Coronary artery (tissue), 2 donors: Measurements from ENCODE around the gene PRDM15.

ENCODE experiments used
- DNase-seq: peaks from one replicate; pipeline ENCODE4 v3.0.0-alpha.2; 2017; ENCODE audit warnings: low spot score
- H3K27ac ChIP-seq, 2 donors: fragments of 200-600 bp; sonication (generic); one replicate each; pipeline ENCODE4 v1.5.1; 2016 to 2019
- H3K4me3 ChIP-seq: fragments of 200-600 bp; sonication (generic); 2 replicates; pipeline ENCODE4 v1.5.1; 2016; ENCODE audit warnings: mild to moderate bottlenecking, moderate library complexity
- TF ChIP-seq, protein P1 (sequence below): fragments of 200-600 bp; sonication (generic); IDR thresholded peaks from one replicate; pipeline ENCODE4 v1.5.1; 2019; ENCODE audit warnings: antibody characterized with exemption

Gene PRDM15, protein sequence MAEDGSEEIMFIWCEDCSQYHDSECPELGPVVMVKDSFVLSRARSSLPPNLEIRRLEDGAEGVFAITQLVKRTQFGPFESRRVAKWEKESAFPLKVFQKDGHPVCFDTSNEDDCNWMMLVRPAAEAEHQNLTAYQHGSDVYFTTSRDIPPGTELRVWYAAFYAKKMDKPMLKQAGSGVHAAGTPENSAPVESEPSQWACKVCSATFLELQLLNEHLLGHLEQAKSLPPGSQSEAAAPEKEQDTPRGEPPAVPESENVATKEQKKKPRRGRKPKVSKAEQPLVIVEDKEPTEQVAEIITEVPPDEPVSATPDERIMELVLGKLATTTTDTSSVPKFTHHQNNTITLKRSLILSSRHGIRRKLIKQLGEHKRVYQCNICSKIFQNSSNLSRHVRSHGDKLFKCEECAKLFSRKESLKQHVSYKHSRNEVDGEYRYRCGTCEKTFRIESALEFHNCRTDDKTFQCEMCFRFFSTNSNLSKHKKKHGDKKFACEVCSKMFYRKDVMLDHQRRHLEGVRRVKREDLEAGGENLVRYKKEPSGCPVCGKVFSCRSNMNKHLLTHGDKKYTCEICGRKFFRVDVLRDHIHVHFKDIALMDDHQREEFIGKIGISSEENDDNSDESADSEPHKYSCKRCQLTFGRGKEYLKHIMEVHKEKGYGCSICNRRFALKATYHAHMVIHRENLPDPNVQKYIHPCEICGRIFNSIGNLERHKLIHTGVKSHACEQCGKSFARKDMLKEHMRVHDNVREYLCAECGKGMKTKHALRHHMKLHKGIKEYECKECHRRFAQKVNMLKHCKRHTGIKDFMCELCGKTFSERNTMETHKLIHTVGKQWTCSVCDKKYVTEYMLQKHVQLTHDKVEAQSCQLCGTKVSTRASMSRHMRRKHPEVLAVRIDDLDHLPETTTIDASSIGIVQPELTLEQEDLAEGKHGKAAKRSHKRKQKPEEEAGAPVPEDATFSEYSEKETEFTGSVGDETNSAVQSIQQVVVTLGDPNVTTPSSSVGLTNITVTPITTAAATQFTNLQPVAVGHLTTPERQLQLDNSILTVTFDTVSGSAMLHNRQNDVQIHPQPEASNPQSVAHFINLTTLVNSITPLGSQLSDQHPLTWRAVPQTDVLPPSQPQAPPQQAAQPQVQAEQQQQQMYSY

DNA sequence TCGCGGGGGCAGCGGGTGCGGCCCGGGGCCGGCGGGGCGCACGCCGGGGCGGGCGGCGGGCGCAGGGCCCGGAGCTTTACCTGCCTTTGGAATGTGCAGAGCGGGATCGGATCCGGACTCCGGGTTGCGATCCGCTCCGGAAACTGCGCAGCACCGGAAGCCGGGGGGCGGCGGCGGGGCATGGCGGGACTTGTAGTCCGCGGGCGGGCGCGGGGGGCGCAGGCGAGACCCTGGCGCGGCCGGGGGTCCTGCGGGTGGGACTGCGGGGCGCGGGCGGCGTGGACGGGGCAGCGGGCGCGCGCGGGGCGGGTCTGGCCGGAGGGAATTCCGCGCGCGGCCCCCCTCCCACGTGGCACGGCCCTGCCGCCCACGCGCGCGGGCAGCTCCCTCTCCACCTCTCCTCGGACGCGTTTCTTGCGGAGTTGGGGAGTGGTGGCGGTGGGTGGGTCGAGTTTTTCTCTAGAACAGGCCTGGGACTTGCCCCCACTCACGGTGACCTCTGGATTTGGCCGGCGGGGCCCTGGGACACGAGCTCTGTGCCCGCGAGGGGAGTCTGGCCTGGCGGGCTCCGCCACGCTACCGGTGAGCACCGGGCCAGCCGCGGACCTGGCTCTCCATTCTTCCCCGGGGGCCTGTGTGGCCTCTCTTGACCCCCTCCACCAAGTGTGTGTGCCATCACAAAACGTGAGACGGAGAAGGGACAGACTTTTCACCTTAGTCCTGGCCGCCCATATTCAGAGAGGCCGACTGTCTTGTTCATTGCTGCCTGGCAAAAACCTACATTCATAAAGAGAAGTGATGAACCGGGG is at the start of gene PRDM15:
Gene PRDM15 (minus strand): TSS at position 155 of the 809 bp plus-strand sequence. CDS start 18,981 bp downstream, outside the sequence.
- TF ChIP-seq, protein P1, sequence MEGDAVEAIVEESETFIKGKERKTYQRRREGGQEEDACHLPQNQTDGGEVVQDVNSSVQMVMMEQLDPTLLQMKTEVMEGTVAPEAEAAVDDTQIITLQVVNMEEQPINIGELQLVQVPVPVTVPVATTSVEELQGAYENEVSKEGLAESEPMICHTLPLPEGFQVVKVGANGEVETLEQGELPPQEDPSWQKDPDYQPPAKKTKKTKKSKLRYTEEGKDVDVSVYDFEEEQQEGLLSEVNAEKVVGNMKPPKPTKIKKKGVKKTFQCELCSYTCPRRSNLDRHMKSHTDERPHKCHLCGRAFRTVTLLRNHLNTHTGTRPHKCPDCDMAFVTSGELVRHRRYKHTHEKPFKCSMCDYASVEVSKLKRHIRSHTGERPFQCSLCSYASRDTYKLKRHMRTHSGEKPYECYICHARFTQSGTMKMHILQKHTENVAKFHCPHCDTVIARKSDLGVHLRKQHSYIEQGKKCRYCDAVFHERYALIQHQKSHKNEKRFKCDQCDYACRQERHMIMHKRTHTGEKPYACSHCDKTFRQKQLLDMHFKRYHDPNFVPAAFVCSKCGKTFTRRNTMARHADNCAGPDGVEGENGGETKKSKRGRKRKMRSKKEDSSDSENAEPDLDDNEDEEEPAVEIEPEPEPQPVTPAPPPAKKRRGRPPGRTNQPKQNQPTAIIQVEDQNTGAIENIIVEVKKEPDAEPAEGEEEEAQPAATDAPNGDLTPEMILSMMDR = no peak
- H3K27ac ChIP-seq = peak within 1 kb of the TSS; percentile 45 to 95

DNA sequence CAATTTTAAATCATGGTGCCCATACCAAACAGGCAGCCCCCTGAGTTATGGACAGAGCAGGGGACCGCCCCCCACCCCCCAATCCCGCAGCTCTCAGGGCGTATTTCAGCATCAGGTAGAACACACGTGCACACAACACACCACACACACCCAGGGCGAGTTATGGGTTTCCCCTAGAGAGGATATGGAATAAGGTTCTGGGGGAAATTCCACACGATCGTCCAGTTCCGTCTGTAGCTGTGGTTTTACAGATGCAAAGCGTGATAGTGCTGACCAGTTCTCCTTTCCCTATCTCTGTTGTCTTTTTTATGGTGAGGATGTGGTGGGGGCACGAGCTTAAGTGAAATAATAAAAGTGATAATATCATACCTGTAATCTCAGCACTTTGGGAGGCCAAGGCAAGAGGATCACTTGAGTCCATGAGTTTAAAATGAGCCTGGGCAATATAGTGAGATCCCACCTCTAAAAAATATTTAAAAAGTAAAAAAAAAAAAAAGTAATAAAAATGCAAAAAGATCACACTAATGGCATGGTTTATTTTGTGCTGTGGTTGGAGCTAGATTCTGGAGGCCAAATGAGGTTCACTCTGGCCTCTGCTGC is 49.6 kb upstream of the PRDM15 start:
- no peak overlapping the region for H3K4me3 ChIP-seq
- no peak for DNase-seq
- TF ChIP-seq, protein P1 = no peak
- peak overlapping the region in 1 of 2 donors; percentile 35 for H3K27ac ChIP-seq

More for the DNA sequence above, at the start of gene PRDM15:
- DNase-seq = peak; percentile 86
- H3K4me3 ChIP-seq = peak within 1 kb of the TSS; percentile 90

DNA sequence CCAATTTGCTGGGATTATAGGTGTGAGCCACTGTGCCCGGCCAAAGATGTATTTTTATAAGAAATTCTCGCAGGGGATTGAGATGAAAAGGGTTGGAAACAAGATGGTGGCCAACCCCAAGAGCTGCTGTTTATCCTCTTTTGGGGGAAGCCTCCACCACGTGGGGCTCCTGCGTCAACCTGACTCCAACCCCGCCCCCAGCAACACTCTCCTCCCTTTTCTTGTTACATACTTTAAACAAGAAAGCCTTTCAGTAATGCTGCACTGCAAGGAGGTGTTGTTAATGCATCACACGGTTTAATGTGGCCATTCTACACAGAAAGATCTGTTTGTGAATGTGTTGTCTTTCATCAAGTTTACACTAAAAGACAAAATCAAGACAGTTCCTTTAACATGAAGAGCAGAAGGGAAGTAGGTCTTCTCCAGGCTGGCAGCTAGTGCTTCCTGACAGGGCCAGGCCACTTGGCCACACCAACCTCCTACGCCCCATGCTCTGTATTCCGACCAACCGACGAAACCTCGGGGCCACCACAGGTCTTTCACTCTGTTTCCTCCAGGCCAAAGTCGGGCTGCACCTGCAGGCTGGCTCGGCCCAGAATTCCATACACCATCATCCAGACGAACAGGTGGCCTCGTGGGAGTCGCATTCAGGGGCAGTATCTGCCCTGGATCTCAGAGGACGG is 48.7 kb upstream of the PRDM15 start:
- TF ChIP-seq, protein P1 = no peak

DNA sequence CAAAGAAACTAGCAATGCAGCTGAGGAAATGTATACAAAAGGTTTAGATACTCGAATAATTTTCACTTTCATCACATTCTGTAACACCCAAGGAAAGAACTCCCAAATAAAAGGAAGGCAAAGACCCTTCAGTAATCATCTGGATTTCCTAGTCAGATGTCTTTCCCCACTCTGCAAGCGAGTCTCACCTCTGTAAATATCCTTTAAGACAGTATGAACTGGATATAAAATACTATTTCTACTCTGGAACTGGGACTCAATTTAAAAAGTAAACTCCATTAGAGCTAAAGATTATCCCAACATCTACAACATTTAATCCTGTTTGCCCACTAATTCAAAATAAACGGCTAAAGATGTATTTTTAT is 47.6 kb upstream of the PRDM15 start:
- TF ChIP-seq, protein P1 = no peak
- Histone ChIP-seq H3K27ac (peak overlapping the region; percentile 90), H3K4me3 (peak overlapping the region; percentile 71)
- DNase-seq = no peak

More for the DNA sequence above, 48.7 kb upstream of the PRDM15 start:
- no peak overlapping the region for H3K4me3 ChIP-seq
- peak overlapping the region; percentile 90 for H3K27ac ChIP-seq
- no peak for DNase-seq

DNA sequence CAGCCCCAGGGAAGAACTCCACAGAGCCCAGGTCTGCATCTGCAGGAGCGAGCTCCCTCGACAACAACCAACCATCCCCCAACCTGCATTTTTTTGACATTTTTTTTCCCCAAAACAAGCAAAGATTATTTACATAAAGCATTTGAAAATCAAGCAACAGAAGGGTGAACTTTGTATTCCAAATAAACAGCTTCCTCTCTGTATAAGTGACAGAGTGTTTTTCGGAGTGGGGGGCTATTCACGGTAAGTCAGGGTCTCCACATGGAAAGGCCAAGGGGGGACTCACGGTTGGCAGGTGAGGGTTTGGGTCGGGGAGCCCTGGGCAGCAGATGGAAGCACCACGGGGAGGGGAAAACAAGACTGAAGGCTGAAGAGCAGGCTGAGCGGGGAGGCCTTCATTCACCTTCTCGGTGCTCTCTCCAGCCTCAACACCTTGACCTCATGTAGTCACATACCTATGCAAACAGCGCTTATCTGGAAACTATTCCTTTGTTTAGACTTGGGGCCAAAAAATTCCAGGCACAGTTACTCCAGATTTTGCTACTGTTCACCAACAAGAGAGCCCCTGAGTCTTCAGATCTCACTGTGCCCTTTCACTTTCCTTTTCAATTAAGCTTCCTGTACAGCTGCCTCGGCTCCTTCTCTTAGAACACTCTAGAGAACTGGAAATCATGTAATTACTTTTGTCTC is 47.1 kb upstream of the PRDM15 start:
- H3K27ac ChIP-seq = peak overlapping the region; percentile 90
- H3K4me3 ChIP-seq = peak overlapping the region; percentile 71
- DNase-seq = no peak
- TF ChIP-seq, protein P1 = no peak
